ENCODE measurements around the gene GPR137. TPM values are rescaled to one million over a fixed set of nuclear protein-coding genes. Genes with fewer than 3 reads are reported as not detected.

Gene GPR137
- total RNA-seq, 1 experiment from 2014 or later: 29.5 TPM

GRCh38 chr11:64265176-64266160 is 20.2 kb upstream of the GPR137 start:
- Histone ChIP-seq H3K27me3 (ENCODE audit: control insufficient read depth, insufficient read depth, low read length) (no peaks in the 10 kb centered on the region), H3K36me3 (replicated peaks; ENCODE audit: control insufficient read depth, insufficient read depth, low read length) (peaks cover 23% of the 10 kb centered on the region), H3K4me3 (ENCODE audit: insufficient read depth, low read depth, low read length) (no peak overlapping the region)
- no peak for DNase-seq

GRCh38 chr11:64266339-64266738 is 19.3 kb upstream of the GPR137 start:
- peaks cover 21% of the 10 kb centered on the region for H3K36me3 ChIP-seq (replicated peaks; ENCODE audit: control insufficient read depth, insufficient read depth, low read length)
- no peak for DNase-seq

DNA sequence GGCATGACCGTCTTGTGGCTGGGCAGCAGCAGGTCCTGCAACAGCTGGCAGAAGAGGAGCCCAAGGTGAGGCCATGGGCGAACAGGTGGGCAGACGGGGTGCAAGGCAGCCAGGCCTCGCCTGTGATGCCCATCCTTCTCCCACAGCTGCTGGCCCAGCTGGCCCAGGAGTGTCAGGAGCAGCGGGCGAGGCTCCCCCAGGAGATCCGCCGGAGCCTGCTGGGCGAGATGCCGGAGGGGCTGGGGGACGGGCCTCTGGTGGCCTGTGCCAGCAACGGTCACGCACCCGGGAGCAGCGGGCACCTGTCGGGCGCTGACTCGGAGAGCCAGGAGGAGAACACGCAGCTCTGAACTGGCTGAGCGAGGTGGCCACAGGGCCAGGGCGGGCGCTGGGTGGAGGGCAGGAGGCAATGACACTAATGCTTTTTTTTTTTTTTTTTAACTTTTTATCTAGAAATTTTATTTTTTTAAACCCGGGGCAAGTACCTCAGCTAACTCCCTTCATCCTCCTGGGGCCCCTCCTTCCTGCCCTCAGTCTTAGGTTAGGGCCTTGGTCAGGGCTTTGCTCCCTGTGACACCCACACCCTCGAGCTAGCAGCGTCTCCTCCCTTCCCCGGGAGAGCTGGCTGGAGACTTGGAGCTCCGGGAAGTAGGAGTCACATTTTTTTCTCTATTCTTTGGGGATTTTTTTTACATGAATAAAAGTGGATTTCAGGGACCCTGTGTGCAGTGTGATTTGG is 18.3 kb upstream of the GPR137 start:
- Histone ChIP-seq H3K27me3 (ENCODE audit: control insufficient read depth, insufficient read depth, low read length) (no peaks in the 10 kb centered on the region), H3K36me3 (replicated peaks; ENCODE audit: control insufficient read depth, insufficient read depth, low read length) (peaks cover 15% of the 10 kb centered on the region), H3K4me3 (ENCODE audit: insufficient read depth, low read depth, low read length) (no peak overlapping the region)
- no peak for DNase-seq

More at GRCh38 chr11:64266339-64266738, 19.3 kb upstream of the GPR137 start:
- Histone ChIP-seq H3K27me3 (ENCODE audit: control insufficient read depth, insufficient read depth, low read length) (no peaks in the 10 kb centered on the region), H3K4me3 (ENCODE audit: insufficient read depth, low read depth, low read length) (no peak overlapping the region)

GRCh38 chr11:64268025-64268892 is 17.4 kb upstream of the GPR137 start:
- peak overlapping the region; percentile 82 for H3K4me3 ChIP-seq (ENCODE audit: insufficient read depth, low read depth, low read length)
- H3K36me3 ChIP-seq (replicated peaks; ENCODE audit: control insufficient read depth, insufficient read depth, low read length): peaks cover 13% of the 10 kb centered on the region
- no peaks in the 10 kb centered on the region for H3K27me3 ChIP-seq (ENCODE audit: control insufficient read depth, insufficient read depth, low read length)
- no peak for DNase-seq

GRCh38 chr11:64268893-64269539 is 16.6 kb upstream of the GPR137 start:
- peak overlapping the region; percentile 82 for H3K4me3 ChIP-seq (ENCODE audit: insufficient read depth, low read depth, low read length)
- H3K36me3 ChIP-seq (replicated peaks; ENCODE audit: control insufficient read depth, insufficient read depth, low read length): peaks cover 12% of the 10 kb centered on the region
- peak; percentile 76 for DNase-seq
- no peaks in the 10 kb centered on the region for H3K27me3 ChIP-seq (ENCODE audit: control insufficient read depth, insufficient read depth, low read length)

DNA sequence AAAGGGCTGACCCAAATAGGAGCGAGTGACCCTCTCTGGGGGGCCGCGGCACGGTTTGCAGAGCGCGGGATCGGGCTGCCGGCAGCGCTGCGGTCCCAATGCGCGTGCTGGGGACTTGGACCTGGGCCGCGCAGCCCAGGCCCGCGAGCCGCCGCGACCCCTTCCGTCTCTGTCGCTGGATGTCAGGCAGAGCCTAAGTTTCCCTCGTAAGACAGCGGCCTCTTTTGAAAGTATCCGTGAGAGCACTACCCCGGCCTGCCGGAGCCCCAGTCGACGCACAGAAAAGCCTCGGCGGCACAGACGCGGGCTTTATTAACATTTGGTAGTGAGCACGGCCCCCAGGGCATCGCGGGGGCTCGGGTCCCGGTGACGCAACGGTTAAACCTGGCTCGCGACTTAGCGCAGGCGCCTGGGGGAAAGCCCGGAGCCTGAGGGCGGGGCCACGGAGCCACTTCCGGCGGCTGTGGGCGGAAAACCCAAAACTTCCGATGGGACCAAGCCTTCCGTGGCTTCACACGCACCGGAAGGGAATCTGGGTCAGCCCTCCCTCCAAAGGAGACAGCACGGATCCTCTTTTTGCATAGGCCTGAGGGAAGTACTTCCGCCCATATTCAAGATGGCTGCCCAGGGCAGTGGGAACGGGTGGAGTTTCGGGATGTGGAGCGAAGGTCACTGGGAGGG is 16.0 kb upstream of the GPR137 start:
- H3K4me3 ChIP-seq (ENCODE audit: insufficient read depth, low read depth, low read length): peak overlapping the region; percentile 82
- peaks cover 10% of the 10 kb centered on the region for H3K36me3 ChIP-seq (replicated peaks; ENCODE audit: control insufficient read depth, insufficient read depth, low read length)
- peak; percentile 96 for DNase-seq
- no peaks in the 10 kb centered on the region for H3K27me3 ChIP-seq (ENCODE audit: control insufficient read depth, insufficient read depth, low read length)

GRCh38 chr11:64275031-64275800 is 10.4 kb upstream of the GPR137 start:
- H3K4me3 ChIP-seq (ENCODE audit: insufficient read depth, low read depth, low read length): no peak overlapping the region
- no peaks in the 10 kb centered on the region for H3K27me3 ChIP-seq (ENCODE audit: control insufficient read depth, insufficient read depth, low read length)
- peaks cover 3% of the 10 kb centered on the region for H3K36me3 ChIP-seq (replicated peaks; ENCODE audit: control insufficient read depth, insufficient read depth, low read length)
- no peak for DNase-seq

- H3K4me3 ChIP-seq (ENCODE audit: insufficient read depth, low read depth, low read length): no peak overlapping the region
- no peak for DNase-seq
- no peaks in the 10 kb centered on the region for H3K27me3 ChIP-seq (ENCODE audit: control insufficient read depth, insufficient read depth, low read length)
- peaks cover 3% of the 10 kb centered on the region for H3K36me3 ChIP-seq (replicated peaks; ENCODE audit: control insufficient read depth, insufficient read depth, low read length)
Observed at GRCh38 chr11:64275841-64276240, 9.8 kb upstream of the GPR137 start.

- Histone ChIP-seq H3K27me3 (ENCODE audit: control insufficient read depth, insufficient read depth, low read length) (no peaks in the 10 kb centered on the region), H3K4me3 (ENCODE audit: insufficient read depth, low read depth, low read length) (no peak overlapping the region), H3K36me3 (replicated peaks; ENCODE audit: control insufficient read depth, insufficient read depth, low read length) (peaks cover 3% of the 10 kb centered on the region)
- DNase-seq: no peak
Observed at GRCh38 chr11:64276653-64277431, 8.8 kb upstream of the GPR137 start.

GRCh38 chr11:64278576-64279190 is 7.0 kb upstream of the GPR137 start:
- Histone ChIP-seq H3K27me3 (ENCODE audit: control insufficient read depth, insufficient read depth, low read length) (no peaks in the 10 kb centered on the region), H3K36me3 (replicated peaks; ENCODE audit: control insufficient read depth, insufficient read depth, low read length) (peaks cover 3% of the 10 kb centered on the region), H3K4me3 (ENCODE audit: insufficient read depth, low read depth, low read length) (no peak overlapping the region)
- DNase-seq: no peak

- H3K27me3 ChIP-seq (ENCODE audit: control insufficient read depth, insufficient read depth, low read length): no peaks in the 10 kb centered on the region; the same call in 1 of the 2 replicates
- DNase-seq: no peak
- H3K36me3 ChIP-seq (replicated peaks; ENCODE audit: control insufficient read depth, insufficient read depth, low read length): peaks cover under 1% of the 10 kb centered on the region; the same call in 1 of the 2 replicates
- H3K4me3 ChIP-seq (ENCODE audit: insufficient read depth, low read depth, low read length): no peak overlapping the region
Observed at GRCh38 chr11:64281957-64282770, 3.5 kb upstream of the GPR137 start.

Measured in H7 (cell line).